Frontal cortex (tissue), 1 donor: Measurements from ENCODE around the gene CCDC181. TPM values are rescaled to one million over a fixed set of nuclear protein-coding genes. Genes with fewer than 3 reads are reported as not detected.

ENCODE experiments used
- small RNA-seq: library from RNA; depleted of rRNA; stranded (forward); fragments of <200 nt; gene quantifications from one replicate; pipeline ENCODE3, GENCODE V24; 2014
- total RNA-seq: library from RNA; depleted of rRNA; stranded (reverse); fragments of >200 nt; gene quantifications from one replicate; pipeline ENCODE4 v1.2.3, GENCODE V29; 2014

Gene CCDC181
- total RNA-seq, 1 donor from 2014 or later = 7.3 TPM

Small RNA genes within 50 kb of the gene (small RNA-seq; reads per million reads assigned to genes)
- not detected for gene AL021068.2

Other genes starting within 250 kb of the CCDC181 start
- 26.1 TPM for gene NME7, start 59.7 kb downstream of the CCDC181 start, total RNA-seq
- gene BLZF1, start 59.3 kb downstream of the CCDC181 start, total RNA-seq = 24.9 TPM
- 23.6 TPM for gene SLC19A2, start 58.5 kb upstream of the CCDC181 start, total RNA-seq
- not detected for gene F5, start 159.0 kb upstream of the CCDC181 start, total RNA-seq
- not detected for gene SELP, start 202.7 kb upstream of the CCDC181 start, total RNA-seq